Myocyte (in vitro differentiated cells): ENCODE data around the gene C6orf141. TPM values are rescaled to one million over a fixed set of nuclear protein-coding genes. Genes with fewer than 3 reads are reported as not detected.

ENCODE experiments used
- DNase-seq: peaks from one replicate; pipeline ENCODE4 v3.0.0-alpha.2; 2012; ENCODE audit warnings: low read depth
- total RNA-seq: library from RNA; depleted of rRNA; stranded (reverse); fragments of >200 nt; gene quantifications from 2 replicates; pipeline ENCODE4 v1.2.3, GENCODE V29; 2014

The C6orf141 gene
- total RNA-seq, 1 donor from 2014 or later = 0.08 TPM

DNA sequence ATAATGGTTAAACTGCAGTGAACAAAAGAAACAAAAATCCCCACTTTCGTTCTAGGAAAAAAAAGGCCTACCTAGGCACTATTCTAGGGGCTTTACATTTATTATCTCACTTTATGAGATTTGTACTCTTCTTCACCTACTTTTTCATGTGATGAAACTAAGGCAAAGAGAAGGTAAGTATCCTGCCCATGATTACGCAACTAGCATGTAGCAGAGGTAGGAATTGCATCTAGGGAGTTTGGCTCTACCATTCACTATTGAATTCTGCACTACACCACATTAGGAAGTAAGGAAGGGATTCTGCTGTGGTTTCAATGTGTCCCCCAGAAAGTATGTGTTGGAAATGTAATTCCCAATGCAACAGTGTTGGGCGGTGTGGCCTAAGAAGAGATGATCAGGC, 11.4 kb upstream of the C6orf141 start:
- DNase-seq = no peak

DNA sequence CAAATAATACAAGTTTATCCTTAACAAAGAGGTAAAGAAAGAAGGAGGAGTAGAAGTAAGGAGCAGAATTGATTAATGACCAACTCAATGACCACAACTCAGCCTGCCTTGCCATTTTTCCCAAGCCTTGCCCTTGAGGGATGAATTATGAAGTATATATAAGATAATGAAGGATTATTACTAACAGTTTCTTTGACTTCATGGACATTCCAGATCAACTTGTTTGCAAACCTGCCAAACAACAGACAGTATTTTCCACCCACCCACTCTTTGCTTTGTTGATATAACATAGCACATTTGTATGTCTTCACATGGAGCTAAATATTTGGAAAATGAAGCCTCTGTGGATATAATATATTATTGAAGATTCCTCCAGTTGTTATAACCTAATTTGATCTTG, 9.9 kb upstream of the C6orf141 start:
- no peak for DNase-seq

DNA sequence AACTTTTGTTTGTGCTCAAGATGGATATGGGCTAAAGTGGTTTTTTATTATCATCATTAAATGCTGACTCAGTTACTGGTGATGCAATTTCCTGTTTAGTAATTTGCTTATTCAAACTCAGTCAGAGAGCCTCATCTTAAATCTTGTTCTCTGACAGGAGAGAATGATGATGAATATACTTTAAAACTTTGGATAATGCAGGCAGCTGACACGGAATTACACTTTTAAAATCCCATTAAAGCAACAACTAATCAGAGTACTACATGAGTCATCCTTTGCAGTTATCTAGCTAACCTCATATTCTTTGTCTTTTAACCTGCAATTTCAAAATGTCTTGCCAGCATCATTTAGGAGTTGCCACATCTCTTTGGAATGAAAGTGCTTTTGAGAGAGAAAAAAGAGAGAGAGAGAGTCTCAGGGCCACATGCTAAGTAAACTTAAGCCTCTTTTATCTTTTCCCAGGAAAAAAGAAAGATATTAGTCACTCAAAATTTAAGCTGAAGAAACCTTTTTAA, 9.2 kb upstream of the C6orf141 start:
- peak; percentile 45 for DNase-seq

DNA sequence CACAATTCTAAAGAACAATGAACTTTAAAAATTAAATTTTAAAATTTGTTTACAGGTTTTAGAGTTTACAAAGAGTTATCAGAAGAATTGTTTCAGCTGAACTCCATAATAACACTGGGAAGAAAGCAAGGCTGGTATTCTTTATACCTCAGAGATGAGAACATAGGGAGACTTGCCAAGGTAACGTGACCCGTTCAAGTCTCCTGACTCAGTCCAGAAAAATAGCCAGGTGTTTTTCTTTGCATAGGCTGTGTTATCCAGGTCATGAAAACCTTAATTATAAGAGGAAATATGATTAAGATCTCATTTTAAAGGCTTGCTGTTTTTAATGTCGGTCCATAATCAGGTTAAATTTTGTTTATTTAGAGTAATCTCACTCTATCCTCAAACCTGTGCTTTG, 8.5 kb upstream of the C6orf141 start:
- DNase-seq = no peak

DNA sequence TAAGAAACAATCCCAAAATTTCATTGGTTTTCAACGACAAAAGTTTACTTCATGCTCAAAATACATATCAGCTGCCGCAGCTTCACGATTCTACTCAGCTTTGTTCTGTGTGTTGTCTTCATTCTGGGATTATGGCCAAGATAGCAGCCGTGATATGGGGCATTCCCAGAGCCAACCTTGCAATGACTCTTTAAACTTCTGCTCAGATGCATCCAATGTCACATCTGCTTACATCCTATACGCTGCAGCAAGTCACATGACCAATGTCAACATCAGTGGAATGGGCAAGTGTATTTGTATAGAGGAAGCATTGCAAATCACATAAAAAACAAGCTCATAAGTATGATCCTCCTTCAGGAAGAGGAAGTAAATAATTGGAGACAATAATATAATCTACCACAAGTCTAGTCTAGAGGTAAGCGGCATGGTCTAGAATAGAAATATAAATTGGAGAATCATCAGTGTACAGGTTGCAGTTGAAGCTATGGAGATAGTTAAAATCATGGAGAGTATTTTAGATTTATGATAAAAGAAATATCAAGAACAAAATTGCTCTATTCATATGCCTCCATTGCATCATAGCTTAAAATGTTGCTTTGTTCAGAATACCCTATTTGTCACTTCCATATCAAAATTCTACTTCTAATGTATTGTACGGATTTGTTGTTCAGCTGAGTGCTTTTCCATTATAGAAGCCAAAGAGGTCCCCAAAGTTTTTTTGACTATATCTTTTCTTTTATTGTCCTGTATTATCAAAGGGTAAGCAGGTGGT, 7.2 kb upstream of the C6orf141 start:
- DNase-seq = no peak

DNA sequence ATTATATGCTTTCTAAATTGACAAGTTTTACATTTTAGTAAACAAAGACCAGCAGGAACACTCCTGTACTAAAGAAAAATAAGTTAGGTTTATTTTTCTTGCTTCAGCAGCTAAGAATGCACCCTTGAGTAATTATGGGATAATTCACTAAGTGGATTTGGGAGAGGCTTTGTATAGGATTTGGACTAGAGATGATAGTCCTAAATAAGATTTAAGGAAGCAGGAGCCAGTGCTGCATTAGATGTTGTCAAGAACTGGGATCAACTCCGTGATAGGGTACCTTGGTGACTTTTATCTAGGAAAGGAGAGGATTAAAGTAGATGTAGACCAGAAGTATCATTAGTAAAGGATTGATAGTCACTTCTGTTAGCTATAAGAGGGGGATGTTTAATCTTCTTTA, 4.1 kb upstream of the C6orf141 start:
- DNase-seq = no peak

DNA sequence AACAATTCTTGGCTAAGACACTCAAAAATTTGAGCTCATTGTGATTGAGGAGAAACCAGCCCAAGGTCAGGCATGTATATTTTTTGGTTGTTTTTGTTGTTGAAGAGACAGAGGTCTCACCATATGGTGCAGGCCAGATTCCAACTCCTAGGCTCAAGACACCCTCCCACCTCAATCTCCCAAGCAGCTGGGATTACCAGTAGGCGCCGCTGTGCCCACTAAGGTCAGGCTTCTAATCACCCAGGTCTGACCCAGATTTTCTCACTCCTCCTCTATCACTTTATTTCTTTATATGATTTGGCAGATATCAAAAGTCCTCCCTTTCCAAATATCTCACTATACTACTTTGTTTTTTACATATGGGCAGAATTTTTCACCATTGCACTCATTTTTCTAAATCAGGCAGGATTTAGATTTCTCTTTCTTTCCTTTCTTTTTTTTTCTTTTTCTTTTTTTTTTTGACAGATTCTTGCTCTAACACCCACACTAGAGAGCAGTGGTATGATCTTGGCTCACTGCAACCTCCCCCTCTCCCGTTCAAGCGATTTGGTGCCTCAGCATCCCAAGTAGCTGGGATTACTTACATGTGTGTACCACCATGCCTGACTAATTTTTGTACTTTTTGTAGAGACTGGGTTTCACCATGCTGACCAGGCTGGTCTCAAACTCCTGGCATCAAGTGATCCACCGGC, 1.7 kb upstream of the C6orf141 start:
- no peak for DNase-seq

DNA sequence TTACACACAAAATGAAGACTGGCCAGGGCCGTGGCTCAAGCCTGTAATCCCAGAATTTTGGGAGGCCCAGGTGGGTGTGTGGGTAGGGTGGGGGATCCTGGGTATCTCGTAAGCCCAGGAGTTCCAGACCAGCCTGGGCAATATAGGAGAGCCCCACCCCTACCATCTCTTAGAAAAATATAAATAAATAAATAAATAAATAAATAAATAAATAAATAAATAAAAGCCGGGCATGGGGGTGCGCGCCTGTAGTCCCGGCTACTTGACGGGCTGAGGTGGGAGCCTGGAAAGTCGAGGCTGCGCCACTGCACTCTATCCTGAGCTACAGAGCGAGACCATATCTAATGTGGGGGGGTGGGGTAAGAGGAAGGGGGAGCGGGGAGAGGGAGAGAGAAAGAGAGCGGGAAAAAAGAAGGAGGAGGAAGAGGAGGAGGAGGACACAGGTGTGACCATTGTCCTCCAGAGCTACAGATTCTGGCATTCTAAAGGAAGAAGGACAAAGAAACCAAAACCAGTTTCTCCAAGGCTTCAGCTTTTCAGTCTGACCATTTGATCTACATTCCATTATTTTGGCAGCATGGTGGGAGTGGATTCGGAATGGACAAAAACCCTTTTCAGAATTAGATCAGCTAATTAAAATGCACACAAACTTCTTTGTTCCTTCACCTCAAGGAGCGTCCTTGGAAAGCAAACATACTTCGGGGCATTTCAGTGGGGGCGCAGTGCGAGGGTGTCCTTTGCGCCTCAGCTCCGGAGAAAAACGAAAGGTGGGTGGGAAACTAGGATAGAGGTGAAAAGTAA, 577 bp upstream of the C6orf141 start:
- DNase-seq = no peak

DNA sequence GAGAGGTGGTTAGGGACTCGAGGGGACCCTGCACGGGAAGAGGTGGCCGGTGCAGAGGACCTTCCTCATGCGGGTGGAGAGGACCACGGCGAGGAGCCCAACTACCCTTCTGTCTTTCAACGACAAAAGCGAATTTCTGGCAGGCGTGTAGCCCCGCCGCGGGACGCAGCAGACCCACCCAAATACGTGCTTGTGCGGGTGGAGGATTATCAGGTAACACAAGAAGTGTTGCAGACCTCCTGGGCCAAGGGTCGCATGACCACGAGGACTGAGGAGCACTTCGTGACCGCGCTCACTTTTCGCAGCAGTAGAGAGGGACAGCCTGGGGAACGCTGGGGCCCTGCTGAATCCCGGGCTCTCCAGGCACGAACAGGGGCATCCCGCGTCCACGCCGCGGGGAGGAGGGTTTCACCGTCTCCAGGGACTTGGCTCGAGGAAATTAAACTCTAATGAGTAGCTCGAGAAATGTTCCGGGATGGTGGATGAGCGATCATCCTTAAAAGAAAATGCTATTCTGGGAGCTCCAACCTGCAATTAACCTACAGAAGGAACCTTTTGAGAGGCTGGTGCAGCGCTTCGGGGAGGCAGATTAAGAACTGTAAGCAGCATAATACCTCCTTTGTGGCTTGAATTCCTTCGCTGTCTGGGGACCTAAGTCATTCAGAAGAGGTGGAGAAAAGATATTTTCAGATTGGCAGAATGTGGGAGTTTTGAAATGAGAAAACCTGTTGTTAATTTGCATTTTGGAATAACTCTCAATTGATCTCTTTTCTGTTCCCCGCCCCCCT, 804 bp downstream of the C6orf141 start:
- no peak for DNase-seq

DNA sequence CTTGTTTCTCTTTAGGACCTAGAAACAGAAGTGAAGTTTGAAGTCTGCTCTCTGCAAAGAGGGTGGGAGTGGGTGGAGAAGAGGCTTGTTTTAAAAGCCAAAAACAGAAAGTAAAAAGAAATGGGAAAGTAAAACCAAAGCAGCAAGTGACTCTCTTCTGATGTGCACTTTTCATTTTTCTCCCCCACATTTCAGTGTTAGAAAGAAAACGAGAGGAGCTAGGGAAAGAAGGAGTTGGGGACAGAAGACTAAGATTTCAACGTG, 1.3 kb downstream of the C6orf141 start:
- DNase-seq = no peak

DNA sequence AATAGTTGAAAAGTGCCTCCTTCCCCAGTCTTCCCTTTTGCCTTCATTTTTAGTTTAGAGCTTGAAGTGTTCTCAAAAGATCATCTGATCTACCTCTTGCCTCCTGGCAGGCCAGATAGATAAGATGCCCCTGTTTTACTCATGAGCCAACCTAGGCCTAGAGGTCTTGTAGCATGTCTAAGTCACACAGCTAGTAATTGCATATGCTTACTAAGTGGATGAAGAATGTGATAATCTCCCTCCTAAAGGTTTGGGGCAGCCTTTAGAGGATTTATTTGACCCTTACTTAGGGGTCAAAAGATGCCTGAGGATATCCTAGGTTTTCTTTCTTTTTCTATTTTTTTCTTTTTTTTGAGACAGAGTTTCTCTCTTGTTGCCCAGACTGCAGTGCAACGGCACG, 2.1 kb downstream of the C6orf141 start:
- no peak for DNase-seq

DNA sequence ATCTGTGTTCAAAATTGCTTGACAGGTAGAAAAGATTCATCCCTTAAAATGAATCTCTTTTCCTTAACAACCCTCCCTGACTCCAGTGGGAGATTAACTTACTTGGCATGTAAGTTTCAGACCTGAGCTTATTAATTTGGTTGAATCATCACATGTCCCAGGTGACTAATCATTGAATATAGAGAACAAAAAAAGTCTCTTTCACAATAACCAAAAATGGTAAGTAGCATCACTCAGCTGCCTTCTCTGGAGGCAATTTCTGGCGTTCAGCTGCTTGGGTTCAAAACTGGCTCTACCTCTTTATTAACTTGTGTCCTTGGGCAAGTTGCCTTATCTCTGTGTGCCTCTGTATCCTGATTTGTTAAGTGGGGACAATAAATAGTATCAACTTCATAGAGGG, 2.9 kb downstream of the C6orf141 start:
- DNase-seq = no peak

DNA sequence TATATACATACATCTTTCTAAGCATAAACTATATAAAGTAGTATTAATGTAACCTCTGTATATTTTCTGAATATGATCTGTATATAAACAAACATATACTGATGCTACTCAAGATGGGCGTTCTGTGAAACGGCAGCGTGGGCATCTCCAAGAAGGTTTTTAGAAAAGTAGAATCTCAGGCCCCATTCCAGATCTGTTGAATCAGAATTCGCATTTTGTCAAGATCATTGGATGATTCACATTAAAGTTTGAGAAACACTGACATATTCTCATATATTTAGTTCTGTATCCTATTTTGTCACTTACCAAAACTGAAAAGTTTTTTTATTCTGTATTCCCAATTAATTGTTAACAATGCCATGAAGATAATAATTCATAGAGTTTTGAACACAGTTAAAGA, 5.5 kb downstream of the C6orf141 start:
- DNase-seq = no peak

DNA sequence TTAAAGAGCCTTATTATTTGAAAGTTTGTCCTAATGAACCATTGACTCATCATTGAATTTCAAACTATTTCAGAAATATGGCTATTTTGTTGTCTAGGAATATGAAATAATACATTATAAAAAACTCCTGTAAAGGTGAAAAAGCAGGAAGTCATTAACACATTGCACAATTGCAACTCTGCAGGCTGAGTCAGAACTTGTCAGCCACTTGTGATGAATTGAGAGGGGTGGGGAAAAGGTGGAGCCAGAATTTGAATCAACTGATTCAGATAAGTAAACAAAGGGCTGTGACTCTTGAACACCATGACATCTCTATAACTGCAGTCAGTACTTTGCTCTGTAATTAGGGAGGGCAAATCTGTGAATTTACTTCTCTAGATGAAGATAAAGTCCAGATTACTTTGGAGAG, 6.0 kb downstream of the C6orf141 start:
- DNase-seq = no peak

DNA sequence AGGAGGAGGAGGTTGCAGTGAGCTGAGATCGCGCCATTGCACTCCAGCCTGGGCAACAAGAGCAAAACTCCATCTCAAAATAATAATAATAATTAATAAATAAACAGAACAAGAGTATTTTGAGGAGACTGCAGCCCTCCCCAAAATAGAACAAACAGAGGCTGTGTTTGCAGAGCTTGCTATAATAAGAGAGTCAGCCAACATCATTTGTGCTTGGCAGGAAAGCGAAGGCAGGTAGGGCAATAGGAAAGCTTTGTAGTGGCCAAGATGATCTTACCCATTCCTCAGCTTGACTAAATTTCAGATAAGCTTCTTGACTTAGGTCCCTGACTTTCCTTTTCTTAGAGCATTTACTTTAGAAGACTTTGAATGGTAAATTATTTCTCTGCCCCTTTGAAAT, 6.7 kb downstream of the C6orf141 start:
- DNase-seq = no peak

DNA sequence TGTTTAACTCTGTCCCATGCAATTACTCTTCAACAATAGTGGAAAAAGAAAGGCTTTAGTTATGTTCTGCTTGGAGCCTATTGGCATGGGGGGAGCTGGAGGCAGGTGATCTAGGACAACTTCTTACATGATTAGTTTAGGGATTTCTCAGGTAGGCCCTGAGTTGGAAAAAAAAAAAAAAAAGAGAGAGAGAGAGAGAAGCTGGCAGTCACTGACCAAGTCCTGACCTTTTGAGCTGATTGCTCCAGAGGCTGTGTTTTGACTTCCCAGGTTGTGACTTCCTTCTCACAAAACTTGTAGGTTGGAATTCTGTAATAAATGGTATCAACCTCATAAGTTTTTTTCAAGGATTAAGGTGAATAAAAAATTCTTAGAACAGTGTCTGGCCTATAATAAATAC, 7.8 kb downstream of the C6orf141 start:
- DNase-seq = no peak

DNA sequence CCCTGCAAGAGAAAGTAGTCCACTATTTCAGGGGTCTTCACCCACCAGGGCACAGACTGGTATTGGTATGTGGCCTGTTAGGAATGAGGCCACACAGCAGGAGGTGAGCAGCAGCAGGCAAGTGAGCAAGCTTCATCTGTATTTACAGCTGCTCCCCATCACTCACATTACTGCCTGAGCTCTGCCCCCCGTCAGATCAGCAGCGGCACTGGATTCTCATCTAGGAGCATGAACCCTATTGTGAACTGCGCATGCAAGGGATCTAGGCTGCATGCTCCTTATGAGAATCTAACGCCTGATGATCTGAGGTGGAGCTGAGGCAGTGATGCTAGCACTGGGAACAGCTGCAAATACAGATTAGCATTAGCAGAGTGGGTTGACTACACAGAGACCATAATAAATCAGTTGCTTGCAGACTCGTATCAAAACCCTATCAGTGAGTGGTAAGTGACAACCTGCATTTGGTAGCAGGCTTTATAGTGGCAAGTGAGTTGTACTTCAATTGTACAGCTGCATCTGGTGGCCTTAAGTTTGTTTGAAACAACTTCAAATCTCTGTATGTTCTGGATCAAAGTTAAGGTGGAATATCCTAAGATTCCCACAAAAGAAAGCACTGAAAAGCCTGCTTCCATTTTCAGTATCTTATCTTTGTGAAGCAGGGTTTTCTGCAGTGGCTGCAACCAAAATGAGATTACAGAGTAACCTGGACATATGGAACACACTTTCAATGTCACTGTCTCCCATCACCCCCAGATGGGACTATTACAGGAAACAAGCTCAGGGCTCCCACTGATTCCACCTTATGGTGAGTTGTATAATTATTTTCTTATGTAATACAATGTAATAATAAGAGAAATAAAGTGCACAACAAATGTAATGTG, 12.8 kb downstream of the C6orf141 start:
- no peak for DNase-seq

DNA sequence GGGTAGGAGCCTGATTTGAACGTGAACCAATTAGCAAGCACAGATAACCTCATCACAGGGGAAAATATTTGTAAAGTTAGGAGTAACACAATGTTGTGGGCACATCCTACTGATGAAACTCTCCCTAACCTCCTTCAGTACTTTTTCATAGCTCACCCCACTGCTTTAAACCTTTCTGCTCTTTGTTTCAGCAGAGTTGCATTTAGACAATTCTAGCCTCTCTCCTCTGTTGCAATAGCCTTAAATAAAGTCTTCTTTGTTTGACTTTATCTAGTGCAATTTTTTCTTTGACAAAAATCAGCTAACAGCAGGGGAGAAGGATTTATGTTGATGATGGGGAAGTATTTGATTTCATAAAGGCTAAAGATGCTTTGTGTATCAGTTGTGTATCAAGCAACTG, 14.1 kb downstream of the C6orf141 start:
- no peak for DNase-seq

DNA sequence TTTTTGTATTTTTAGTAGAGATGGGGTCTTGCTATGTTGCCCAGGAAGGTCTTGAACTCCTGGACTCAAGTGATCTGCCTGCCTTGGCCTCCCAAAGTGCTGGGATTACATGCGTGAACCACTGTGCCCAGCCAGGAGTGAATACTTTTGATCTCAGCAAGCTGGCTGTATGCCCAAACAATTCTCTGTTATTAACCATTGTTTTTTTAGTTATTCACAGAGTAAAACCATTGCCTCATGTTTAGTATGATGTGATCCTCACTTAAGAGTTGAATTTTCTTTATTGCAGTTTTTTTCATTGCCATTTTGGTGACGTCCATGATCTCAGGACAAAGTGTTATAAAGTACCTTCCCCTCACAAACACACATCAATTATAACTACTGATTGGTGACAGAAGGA, 14.8 kb downstream of the C6orf141 start:
- no peak for DNase-seq

DNA sequence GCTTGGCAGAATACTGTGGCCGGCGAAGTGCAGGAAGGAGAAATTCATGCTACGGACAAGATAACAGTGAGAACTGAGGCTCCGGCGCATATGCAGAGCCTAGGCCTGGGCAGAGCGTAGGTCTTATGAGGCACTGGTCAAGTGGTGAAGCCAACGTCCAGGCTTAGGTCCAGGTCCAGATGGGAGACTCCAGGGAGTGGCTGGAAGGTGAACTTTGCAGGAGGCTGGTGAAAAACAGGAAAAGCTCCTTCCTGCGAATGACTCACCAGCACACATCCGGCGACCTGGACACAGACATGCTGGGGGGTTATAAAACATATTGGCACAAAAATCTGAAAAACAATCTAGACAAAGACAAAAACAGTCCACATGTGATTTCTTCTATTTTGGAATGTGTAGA, 15.4 kb downstream of the C6orf141 start:
- DNase-seq = no peak
